Activated CD8-positive, alpha-beta memory T cell treated with anti-CD3 and anti-CD28 coated beads, Interleukin-2, amount 50 U/mL, for 48 hours (primary cell): ENCODE results near the gene KLK15.
A peak's percentile ranks its signal among the peaks of the same experiment; 100 is the strongest.

Source experiments
- DNase-seq: peaks from one replicate; pipeline ENCODE4 v3.0.0-alpha.2; 2020

The KLK15 gene

GRCh38 chr19:50843205-50843604, 9.8 kb upstream of the KLK15 start:
- DNase-seq, result no peak

- DNase-seq, result no peak
These were observed 8.8 kb upstream of the KLK15 start for GRCh38 chr19:50842130-50842529.

GRCh38 chr19:50839712-50840655, 6.6 kb upstream of the KLK15 start:
- no peak for DNase-seq

- no peak for DNase-seq
These were observed 4.9 kb upstream of the KLK15 start for GRCh38 chr19:50838239-50838638.

- no peak for DNase-seq
These were observed 3.9 kb upstream of the KLK15 start for GRCh38 chr19:50837300-50837699.

- no peak for DNase-seq
These were observed 3.3 kb upstream of the KLK15 start for GRCh38 chr19:50836543-50837195.

- peak; percentile 93 for DNase-seq
These were observed 2.6 kb upstream of the KLK15 start for GRCh38 chr19:50835785-50836542.

GRCh38 chr19:50835103-50835784, 1.9 kb upstream of the KLK15 start:
- no peak for DNase-seq

- DNase-seq, result no peak
These were observed 411 bp upstream of the KLK15 start for GRCh38 chr19:50833802-50834167.

GRCh38 chr19:50832666-50833065, 708 bp downstream of the KLK15 start:
- DNase-seq, result no peak

GRCh38 chr19:50831026-50831396, 2.4 kb downstream of the KLK15 start:
- no peak for DNase-seq

GRCh38 chr19:50830266-50831025, 2.9 kb downstream of the KLK15 start:
- DNase-seq, result no peak

GRCh38 chr19:50829801-50830200, 3.6 kb downstream of the KLK15 start:
- DNase-seq, result no peak

- no peak for DNase-seq
These were observed 5.9 kb downstream of the KLK15 start for GRCh38 chr19:50827476-50827875.

- no peak for DNase-seq
These were observed 6.7 kb downstream of the KLK15 start for GRCh38 chr19:50826492-50827240.

- no peak for DNase-seq
These were observed 9.9 kb downstream of the KLK15 start, which contains the start of gene KLK1 for GRCh38 chr19:50823389-50824042. Gene KLK1, minus strand, starts transcription at chr19:50823787. Its CDS starts 39 bp downstream, at chr19:50823748.

GRCh38 chr19:50822661-50823208, 10.6 kb downstream of the KLK15 start:
- DNase-seq, result no peak

- DNase-seq, result no peak
These were observed 11.8 kb downstream of the KLK15 start for GRCh38 chr19:50821622-50822021.

GRCh38 chr19:50821248-50821612, 12.1 kb downstream of the KLK15 start:
- no peak for DNase-seq

- no peak for DNase-seq
These were observed 12.7 kb downstream of the KLK15 start for GRCh38 chr19:50820549-50821247.
